HEK293 (cell line): ENCODE measurements around the gene HEATR3.

Experiments used
- CTCF ChIA-PET: fragments of 350-600 bp; formaldehyde crosslinking; extraction: SDS; loops from one replicate; lab custom pipeline; 2021; ENCODE audit warnings: antibody characterized with exemption; lab: Yijun Ruan, JAX
- POLR2A ChIA-PET: fragments of 300-600 bp; formaldehyde crosslinking; extraction: SDS; loops from one replicate; lab custom pipeline; 2020; ENCODE audit warnings: antibody characterized with exemption, inconsistent platforms; lab: Yijun Ruan, JAX
- H3K27ac ChIP-seq: fragments of 200-500 bp; sonication (Bioruptor generic); 2 replicates; pipeline ENCODE4 v1.5.1; 2014; ENCODE audit warnings: low read depth, low read length, control low read depth, inconsistent platforms; ENCODE audit errors: extremely low read depth
- H3K36me3 ChIP-seq, 2 experiments: fragments of 200-500 bp in 1 of 2; sonication (Bioruptor generic) in 1 of 2; 1 replicate in 1 of 2; 2 replicates in 1 of 2; pipeline ENCODE4 v1.5.1; 2014 to 2017; ENCODE audit warnings: inconsistent platforms in 2 of 2, low read length in 2 of 2; ENCODE audit not compliant: control insufficient read depth in 2 of 2, insufficient read depth in 1 of 2
- H3K4me1 ChIP-seq: fragments of 200-500 bp; sonication (Bioruptor generic); 2 replicates; pipeline ENCODE4 v1.5.1; 2014; ENCODE audit warnings: mild to moderate bottlenecking, low read length, inconsistent platforms; ENCODE audit not compliant: control insufficient read depth, insufficient read depth
- H3K4me3 ChIP-seq: 2 replicates; pipeline ENCODE4 v1.5.1; 2011; ENCODE audit warnings: low read depth, mild to moderate bottlenecking, control low read depth, low read length, moderate library complexity
- H3K9me3 ChIP-seq: fragments of 200-500 bp; sonication (Bioruptor generic); 2 replicates; pipeline ENCODE4 v1.5.1; 2014; ENCODE audit warnings: low read depth, low read length, inconsistent platforms; ENCODE audit not compliant: control insufficient read depth, insufficient read depth
- EGR2 ChIP-seq: fragments of 450-650 bp; formaldehyde crosslinking; IDR thresholded peaks from 2 replicates; pipeline ENCODE4 v1.5.1; 2016; ENCODE audit warnings: low read depth, missing biosample characterization, missing genetic modification characterization
- KLF10 ChIP-seq: fragments of 450-650 bp; IDR thresholded peaks from 2 replicates; pipeline ENCODE4 v1.5.1; 2018; ENCODE audit warnings: missing biosample characterization, mild to moderate bottlenecking, missing genetic modification characterization
- SCRT2 ChIP-seq: fragments of 450-650 bp; formaldehyde crosslinking; IDR thresholded peaks from 2 replicates; pipeline ENCODE4 v1.5.1; 2016; ENCODE audit warnings: missing biosample characterization, missing genetic modification characterization
- SETDB1 ChIP-seq: IDR thresholded peaks from one replicate; pipeline ENCODE4 v1.6.1; 2017; ENCODE audit warnings: mild to moderate bottlenecking, low read length, moderate library complexity, mixed read lengths; ENCODE audit not compliant: insufficient read length
- ZIC2 ChIP-seq: fragments of 450-650 bp; formaldehyde crosslinking; IDR thresholded peaks from 2 replicates; pipeline ENCODE4 v1.5.1; 2016; ENCODE audit warnings: missing biosample characterization, missing genetic modification characterization
- ZNF335 ChIP-seq: fragments of 450-650 bp; formaldehyde crosslinking; conservative IDR thresholded peaks from 2 replicates; pipeline ENCODE4 v1.5.1; 2016; ENCODE audit warnings: missing biosample characterization, missing genetic modification characterization
- ZNF501 ChIP-seq: fragments of 450-650 bp; formaldehyde crosslinking; IDR thresholded peaks from 2 replicates; pipeline ENCODE4 v1.5.1; 2016; ENCODE audit warnings: missing biosample characterization, missing genetic modification characterization
- ZNF548 ChIP-seq: fragments of 450-650 bp; formaldehyde crosslinking; IDR thresholded peaks from 2 replicates; pipeline ENCODE4 v1.5.1; 2016; ENCODE audit warnings: missing biosample characterization, missing genetic modification characterization
- ZNF560 ChIP-seq: fragments of 450-650 bp; formaldehyde crosslinking; IDR thresholded peaks from 2 replicates; pipeline ENCODE4 v1.5.1; 2017; ENCODE audit warnings: missing biosample characterization, missing genetic modification characterization, borderline replicate concordance
- ZNF670 ChIP-seq: fragments of 450-650 bp; formaldehyde crosslinking; IDR thresholded peaks from 2 replicates; pipeline ENCODE4 v1.5.1; 2016; ENCODE audit warnings: missing biosample characterization, missing genetic modification characterization, low read depth
- ZSCAN23 ChIP-seq: fragments of 450-650 bp; formaldehyde crosslinking; IDR thresholded peaks from 2 replicates; pipeline ENCODE4 v1.5.1; 2016; ENCODE audit warnings: missing biosample characterization, missing genetic modification characterization
- TF ChIP-seq, protein P1 (sequence below): fragments of 450-650 bp; formaldehyde crosslinking; optimal IDR thresholded peaks from 2 replicates; pipeline ENCODE3; 2016; ENCODE audit warnings: missing biosample characterization, mild to moderate bottlenecking, missing genetic modification characterization
- TF ChIP-seq, protein P2 (sequence below): fragments of 450-650 bp; IDR thresholded peaks from 2 replicates; pipeline ENCODE4 v1.5.1; 2018; ENCODE audit warnings: missing biosample characterization, missing genetic modification characterization
- TF ChIP-seq, protein P3 (sequence below): fragments of 450-650 bp; formaldehyde crosslinking; IDR thresholded peaks from 2 replicates; pipeline ENCODE4 v1.5.1; 2016; ENCODE audit warnings: missing biosample characterization, missing genetic modification characterization
- TF ChIP-seq, protein P4 (sequence below): fragments of 450-650 bp; formaldehyde crosslinking; IDR thresholded peaks from 2 replicates; pipeline ENCODE4 v1.5.1; 2016; ENCODE audit warnings: missing biosample characterization, missing genetic modification characterization

Gene HEATR3

DNA sequence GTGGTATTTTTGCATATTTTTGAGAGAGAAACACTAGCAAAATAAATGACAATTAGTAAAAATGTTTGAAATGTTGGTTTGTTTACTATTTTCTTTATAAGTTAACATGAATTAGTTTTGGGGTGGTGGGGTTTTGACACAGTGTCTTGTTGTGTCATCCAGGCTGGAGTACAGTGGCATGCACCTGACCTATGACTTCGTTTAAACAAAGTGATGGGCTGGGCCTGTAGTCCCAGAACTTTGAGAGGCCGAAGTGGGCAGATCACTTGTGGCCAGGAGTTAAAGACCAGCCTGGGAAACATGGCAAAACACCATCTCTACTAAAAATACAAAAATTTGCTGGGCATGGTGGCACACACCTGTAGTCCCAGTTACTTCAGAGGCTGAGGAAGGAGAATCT lies 17.9 kb upstream of the HEATR3 start (continued):
- TF ChIP-seq, protein P1, sequence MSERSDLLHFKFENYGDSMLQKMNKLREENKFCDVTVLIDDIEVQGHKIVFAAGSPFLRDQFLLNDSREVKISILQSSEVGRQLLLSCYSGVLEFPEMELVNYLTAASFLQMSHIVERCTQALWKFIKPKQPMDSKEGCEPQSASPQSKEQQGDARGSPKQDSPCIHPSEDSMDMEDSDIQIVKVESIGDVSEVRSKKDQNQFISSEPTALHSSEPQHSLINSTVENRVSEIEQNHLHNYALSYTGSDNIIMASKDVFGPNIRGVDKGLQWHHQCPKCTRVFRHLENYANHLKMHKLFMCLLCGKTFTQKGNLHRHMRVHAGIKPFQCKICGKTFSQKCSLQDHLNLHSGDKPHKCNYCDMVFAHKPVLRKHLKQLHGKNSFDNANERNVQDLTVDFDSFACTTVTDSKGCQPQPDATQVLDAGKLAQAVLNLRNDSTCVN (tag by site-specific recombination): no peak
- TF ChIP-seq, protein P2, sequence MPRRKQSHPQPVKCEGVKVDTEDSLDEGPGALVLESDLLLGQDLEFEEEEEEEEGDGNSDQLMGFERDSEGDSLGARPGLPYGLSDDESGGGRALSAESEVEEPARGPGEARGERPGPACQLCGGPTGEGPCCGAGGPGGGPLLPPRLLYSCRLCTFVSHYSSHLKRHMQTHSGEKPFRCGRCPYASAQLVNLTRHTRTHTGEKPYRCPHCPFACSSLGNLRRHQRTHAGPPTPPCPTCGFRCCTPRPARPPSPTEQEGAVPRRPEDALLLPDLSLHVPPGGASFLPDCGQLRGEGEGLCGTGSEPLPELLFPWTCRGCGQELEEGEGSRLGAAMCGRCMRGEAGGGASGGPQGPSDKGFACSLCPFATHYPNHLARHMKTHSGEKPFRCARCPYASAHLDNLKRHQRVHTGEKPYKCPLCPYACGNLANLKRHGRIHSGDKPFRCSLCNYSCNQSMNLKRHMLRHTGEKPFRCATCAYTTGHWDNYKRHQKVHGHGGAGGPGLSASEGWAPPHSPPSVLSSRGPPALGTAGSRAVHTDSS: no peak
- no peak for TF ChIP-seq ZNF670 (tag by site-specific recombination)
- no peak for TF ChIP-seq ZIC2
- TF ChIP-seq, protein P3, sequence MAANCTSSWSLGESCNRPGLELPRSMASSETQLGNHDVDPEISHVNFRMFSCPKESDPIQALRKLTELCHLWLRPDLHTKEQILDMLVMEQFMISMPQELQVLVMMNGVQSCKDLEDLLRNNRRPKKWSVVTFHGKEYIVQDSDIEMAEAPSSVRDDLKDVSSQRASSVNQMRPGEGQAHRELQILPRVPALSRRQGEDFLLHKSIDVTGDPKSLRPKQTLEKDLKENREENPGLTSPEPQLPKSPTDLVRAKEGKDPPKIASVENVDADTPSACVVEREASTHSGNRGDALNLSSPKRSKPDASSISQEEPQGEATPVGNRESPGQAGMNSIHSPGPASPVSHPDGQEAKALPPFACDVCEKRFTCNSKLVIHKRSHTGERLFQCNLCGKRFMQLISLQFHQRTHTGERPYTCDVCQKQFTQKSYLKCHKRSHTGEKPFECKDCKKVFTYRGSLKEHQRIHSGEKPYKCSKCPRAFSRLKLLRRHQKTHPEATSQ: no peak
- TF ChIP-seq ZNF501 (tag by site-specific recombination): no peak

DNA sequence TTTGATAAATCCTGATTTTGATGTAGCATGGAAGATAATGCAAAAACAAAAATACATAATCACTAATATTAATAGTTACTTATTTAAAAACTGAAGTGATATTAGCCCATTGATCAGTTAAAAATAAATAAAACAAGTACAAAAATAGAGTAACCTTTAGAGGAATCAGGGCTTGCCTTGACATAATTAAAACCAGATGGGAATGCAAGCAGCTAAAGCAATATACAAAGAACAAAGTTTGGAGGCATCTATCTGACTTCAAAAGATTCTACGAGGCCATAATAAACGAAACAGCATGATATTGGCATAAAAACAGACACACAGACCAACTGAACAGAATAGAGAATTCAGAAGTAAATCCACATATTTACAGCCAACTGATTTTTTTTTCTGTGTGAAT lies 15.0 kb upstream of the HEATR3 start:
- Histone ChIP-seq H3K4me3 (no peak overlapping the region), H3K9me3 (no peaks in the 10 kb centered on the region), H3K36me3 (no peaks in the 10 kb centered on the region), H3K27ac (no peak overlapping the region), H3K4me1 (no peaks in the 10 kb centered on the region)
- ChIA-PET POLR2A (no interaction called here), CTCF (no interaction called here)
- TF ChIP-seq EGR2 (tag by site-specific recombination) (no peak), KLF10 (tag by site-specific recombination) (no peak)

DNA sequence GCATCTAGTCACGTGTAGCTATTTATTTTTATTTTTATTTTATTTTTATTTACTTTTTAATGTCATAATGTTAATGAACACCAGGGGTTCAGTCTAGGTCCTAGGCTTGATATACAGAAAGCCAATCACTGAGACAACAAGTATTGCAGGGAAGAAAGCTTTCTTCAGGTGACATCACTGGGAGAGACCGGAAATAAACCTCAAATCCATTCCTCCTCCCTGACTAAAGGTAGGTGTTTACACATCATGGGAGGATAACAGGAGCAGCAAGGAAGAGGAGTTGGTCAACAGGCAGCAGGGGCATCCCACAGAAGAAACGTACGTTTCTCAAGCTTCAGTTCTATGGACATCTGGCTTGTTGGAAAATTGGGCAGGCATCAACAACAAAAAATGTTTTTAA lies 9.5 kb upstream of the HEATR3 start:
- TF ChIP-seq ZSCAN23 (tag by site-specific recombination) (no peak), SETDB1 (peak; percentile 84)
- ChIA-PET POLR2A (no interaction called here), CTCF (interaction anchor here (0.6 kb wide), 1 partner anchor 139 kb away, joined by 4 read pairs; no protein-coding TSS in a partner anchor)

DNA sequence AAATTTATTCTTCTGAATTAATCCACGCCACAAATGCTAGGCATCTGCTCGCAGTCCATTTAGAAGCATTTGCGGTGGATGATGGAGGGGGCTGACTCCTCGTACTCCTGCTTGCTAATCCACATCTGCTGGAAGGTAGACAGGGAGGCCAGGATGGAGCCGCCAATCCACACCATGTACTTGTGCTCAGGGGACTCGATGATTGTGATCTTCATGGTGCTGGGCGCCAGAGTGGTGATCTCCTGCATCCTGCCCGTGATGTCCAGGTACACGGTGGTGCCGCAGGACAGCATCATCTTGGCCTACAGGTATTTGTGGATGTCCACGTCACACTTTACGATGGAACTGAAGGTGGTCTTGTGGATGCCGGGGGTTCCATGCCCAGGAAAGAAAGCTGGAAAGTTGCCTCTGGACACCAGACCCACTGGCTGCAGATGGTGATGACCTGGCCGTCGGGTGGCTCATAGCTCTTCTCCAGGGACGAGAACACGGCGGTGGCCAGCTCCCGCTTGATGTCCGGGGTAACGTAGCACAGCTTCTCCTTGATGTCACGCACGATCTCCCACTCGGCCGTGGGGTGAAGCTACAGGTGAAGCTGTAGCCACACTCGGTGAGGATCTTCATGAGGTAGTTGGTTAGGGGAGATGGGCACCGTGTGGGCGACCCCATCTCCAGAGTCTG lies 7.5 kb upstream of the HEATR3 start:
- POLR2A ChIA-PET: no interaction called here
- H3K9me3 ChIP-seq: no peaks in the 10 kb centered on the region
- H3K4me1 ChIP-seq: no peaks in the 10 kb centered on the region
- TF ChIP-seq ZNF560 (tag by site-specific recombination): no peak
- TF ChIP-seq SCRT2 (tag by site-specific recombination): no peak
- TF ChIP-seq ZNF335: no peak
- TF ChIP-seq, protein P4, sequence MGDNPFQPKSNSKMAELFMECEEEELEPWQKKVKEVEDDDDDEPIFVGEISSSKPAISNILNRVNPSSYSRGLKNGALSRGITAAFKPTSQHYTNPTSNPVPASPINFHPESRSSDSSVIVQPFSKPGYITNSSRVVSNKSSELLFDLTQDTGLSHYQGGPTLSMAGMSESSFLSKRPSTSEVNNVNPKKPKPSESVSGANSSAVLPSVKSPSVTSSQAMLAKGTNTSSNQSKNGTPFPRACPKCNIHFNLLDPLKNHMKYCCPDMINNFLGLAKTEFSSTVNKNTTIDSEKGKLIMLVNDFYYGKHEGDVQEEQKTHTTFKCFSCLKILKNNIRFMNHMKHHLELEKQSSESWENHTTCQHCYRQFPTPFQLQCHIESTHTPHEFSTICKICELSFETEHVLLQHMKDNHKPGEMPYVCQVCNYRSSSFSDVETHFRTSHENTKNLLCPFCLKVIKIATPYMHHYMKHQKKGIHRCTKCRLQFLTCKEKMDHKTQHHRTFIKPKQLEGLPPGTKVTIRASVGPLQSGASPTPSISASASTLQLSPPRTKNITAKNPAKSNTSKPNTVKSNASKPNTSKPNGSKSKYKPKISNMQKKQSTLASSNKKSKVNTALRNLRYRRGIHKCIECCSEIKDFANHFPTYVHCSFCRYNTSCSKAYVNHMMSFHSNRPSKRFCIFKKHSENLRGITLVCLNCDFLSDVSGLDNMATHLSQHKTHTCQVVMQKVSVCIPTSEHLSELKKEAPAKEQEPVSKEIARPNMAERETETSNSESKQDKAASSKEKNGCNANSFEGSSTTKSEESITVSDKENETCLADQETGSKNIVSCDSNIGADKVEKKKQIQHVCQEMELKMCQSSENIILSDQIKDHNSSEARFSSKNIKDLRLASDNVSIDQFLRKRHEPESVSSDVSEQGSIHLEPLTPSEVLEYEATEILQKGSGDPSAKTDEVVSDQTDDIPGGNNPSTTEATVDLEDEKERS (tag by site-specific recombination): no peak
- no peak for TF ChIP-seq ZNF548 (tag by site-specific recombination)
- H3K27ac ChIP-seq: no peak overlapping the region
- CTCF ChIA-PET: no interaction called here
- H3K36me3 ChIP-seq: no peaks in the 10 kb centered on the region
- H3K4me3 ChIP-seq: no peak overlapping the region

More for the DNA sequence above, 9.5 kb upstream of the HEATR3 start:
- H3K4me1 ChIP-seq: no peaks in the 10 kb centered on the region
- no peaks in the 10 kb centered on the region for H3K9me3 ChIP-seq
- H3K36me3 ChIP-seq: no peaks in the 10 kb centered on the region
- no peak overlapping the region for H3K27ac ChIP-seq
- no peak overlapping the region for H3K4me3 ChIP-seq
